Gastrocnemius medialis (tissue), 4 donors: ENCODE data around the gene MSLN.

Experiments
- CTCF ChIP-seq, 5 experiments: fragments of 450-650 bp in 3 of 5; fragments of 200-600 bp in 2 of 5; sonication (generic) in 2 of 5; IDR thresholded peaks in 4 of 5; conservative IDR thresholded peaks in 1 of 5; 1 replicate in 4 of 5; 2 replicates in 1 of 5; pipeline ENCODE4 v1.5.1; 2016 to 2019; ENCODE audit warnings: antibody characterized with exemption in 5 of 5, mild to moderate bottlenecking in 3 of 5, moderate library complexity in 3 of 5
- POLR2A ChIP-seq, 2 donors: fragments of 450-650 bp; IDR thresholded peaks; one replicate each; pipeline ENCODE4 v1.6.1; 2017; ENCODE audit warnings: antibody characterized with exemption in 2 of 2, mild to moderate bottlenecking in 2 of 2, moderate library complexity in 2 of 2

- TF ChIP-seq CTCF (IDR thresholded peaks at IDR 0.05 in 4 of 5, conservative IDR thresholded peaks at IDR 0.05 in 1 of 5) (no peak), POLR2A (IDR thresholded peaks at IDR 0.05) (no peak)
Observed at GRCh38 chr16:733382-734207, 26.9 kb upstream of the MSLN start.
